Measurements from ENCODE around the gene EXD1.

Gene EXD1

DNA sequence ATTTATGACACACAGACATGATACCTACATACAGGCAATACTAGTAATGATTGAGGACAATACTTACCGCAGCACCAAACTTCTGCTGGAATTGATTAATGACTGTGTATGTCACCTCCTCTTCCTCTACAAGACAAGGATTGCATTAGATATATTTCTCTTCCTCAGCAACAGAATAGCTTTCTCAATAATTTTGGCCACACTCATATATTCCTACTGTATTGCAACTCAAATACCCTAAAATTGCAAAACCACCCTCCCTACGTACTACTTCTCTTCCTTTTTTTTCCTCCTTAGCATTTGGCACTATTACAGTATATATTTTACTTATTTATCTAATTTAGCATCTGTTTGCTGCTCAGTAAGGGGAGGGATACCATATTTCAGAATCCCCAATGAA lies 14.8 kb downstream of the EXD1 start:
- Histone ChIP-seq H3K36me3 (ENCODE audit: control insufficient read depth, insufficient read depth, low read length) (no peaks in the 10 kb centered on the region), H3K27me3 (ENCODE audit: control insufficient read depth, insufficient read depth, low read length) (no peaks in the 10 kb centered on the region), H3K4me1 (ENCODE audit: control insufficient read depth, insufficient read depth, low read length) (no peaks in the 10 kb centered on the region), H3K27ac (ENCODE audit: low read depth, low read length) (no peak overlapping the region), H3K4me3 (ENCODE audit: low read length) (no peak overlapping the region), H3K9ac (ENCODE audit: low read length) (no peak overlapping the region)

DNA sequence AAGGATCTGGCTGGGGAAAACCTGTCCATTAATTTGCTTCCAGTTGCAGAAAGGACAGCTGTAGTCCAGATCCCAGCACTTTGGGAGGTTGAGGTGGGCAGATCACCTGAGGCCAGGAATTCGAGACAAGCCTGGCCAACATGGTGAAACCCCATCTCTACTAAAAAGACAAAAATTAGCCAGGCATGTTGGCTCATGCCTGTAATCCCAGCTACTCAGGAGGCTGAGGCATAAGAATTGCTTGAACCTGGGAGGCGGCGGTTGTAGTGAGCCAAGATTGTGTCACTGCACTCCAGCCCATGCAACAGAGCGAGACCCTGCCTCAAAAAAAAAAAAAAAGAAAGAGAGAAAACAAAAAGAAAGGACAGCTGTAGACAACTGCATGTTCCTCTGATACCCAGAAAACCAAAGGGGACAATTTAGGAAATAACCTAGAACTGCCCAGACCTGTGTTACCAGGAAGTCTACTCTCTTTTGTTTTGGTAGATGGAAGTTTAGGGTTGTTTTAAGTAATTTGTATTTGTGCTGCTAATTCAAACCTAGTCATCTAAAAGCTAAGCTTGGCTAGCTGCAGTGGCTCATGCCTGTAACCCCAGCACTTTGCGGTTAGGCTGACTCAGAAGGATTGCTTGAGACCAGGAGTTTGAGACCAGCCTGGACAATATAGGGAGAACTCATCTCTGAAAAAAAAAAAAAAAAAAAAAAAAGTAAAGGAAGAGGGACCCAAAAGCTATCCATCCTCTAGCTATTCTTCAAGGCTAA lies 22.7 kb downstream of the EXD1 start:
- Histone ChIP-seq H3K27me3 (ENCODE audit: control insufficient read depth, insufficient read depth, low read length) (no peaks in the 10 kb centered on the region), H3K27ac (ENCODE audit: low read depth, low read length) (no peak overlapping the region)

DNA sequence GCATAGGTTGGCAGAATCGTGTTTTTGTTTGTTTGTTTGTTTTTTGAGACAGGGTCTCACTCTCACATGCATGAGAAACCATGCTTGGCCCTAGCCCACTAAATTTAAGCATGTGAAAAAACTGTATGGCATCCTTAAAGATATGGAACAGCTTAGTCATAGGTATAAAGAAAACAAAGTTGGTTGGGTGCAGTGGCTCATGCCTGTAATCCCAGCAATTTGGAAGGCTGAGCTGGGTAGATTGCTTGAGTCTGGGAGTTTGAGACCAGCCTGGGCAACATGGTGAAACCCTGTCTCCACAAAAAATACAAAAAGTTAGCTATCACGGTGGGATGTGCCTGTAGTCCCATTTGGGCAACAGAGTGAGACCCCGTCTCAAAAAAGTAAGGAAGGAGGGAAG lies 25.2 kb downstream of the EXD1 start:
- H3K27me3 ChIP-seq (ENCODE audit: control insufficient read depth, insufficient read depth, low read length) = no peaks in the 10 kb centered on the region
- H3K36me3 ChIP-seq (ENCODE audit: control insufficient read depth, insufficient read depth, low read length) = no peaks in the 10 kb centered on the region
- no peak overlapping the region for H3K9ac ChIP-seq (ENCODE audit: low read length)
- no peak overlapping the region for H3K27ac ChIP-seq (ENCODE audit: low read depth, low read length)
- no peaks in the 10 kb centered on the region for H3K4me1 ChIP-seq (ENCODE audit: control insufficient read depth, insufficient read depth, low read length)
- H3K4me3 ChIP-seq (ENCODE audit: low read length) = no peak overlapping the region

More for the DNA sequence above, 22.7 kb downstream of the EXD1 start:
- Histone ChIP-seq H3K4me3 (ENCODE audit: low read length) (no peak overlapping the region), H3K9ac (ENCODE audit: low read length) (no peak overlapping the region), H3K4me1 (ENCODE audit: control insufficient read depth, insufficient read depth, low read length) (no peaks in the 10 kb centered on the region), H3K36me3 (ENCODE audit: control insufficient read depth, insufficient read depth, low read length) (no peaks in the 10 kb centered on the region)

GRCh38 chr15:41203395-41203794 lies 27.2 kb downstream of the EXD1 start:
- no peak overlapping the region for H3K4me3 ChIP-seq (ENCODE audit: low read length)
- no peak overlapping the region for H3K9ac ChIP-seq (ENCODE audit: low read length)
- no peaks in the 10 kb centered on the region for H3K4me1 ChIP-seq (ENCODE audit: control insufficient read depth, insufficient read depth, low read length)

DNA sequence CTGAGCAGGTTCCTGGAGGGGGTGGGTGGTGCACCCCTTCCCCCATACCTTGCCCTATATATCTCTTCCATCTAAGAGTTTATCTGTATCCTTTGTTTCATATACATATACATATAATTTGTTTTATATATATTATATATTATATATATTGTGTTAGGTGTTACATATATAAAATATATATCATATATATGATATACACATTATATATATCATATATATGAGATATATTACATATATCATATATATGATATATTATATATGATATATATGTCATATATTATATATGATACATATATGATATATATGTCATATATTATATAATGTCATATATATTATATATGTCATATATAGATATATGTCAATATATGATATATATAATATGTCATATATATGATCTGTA lies 31.1 kb downstream of the EXD1 start:
- Histone ChIP-seq H3K4me1 (ENCODE audit: control insufficient read depth, insufficient read depth, low read length) (no peaks in the 10 kb centered on the region), H3K27me3 (ENCODE audit: control insufficient read depth, insufficient read depth, low read length) (no peaks in the 10 kb centered on the region), H3K27ac (ENCODE audit: low read depth, low read length) (no peak overlapping the region), H3K9ac (ENCODE audit: low read length) (no peak overlapping the region), H3K4me3 (ENCODE audit: low read length) (no peak overlapping the region), H3K36me3 (ENCODE audit: control insufficient read depth, insufficient read depth, low read length) (no peaks in the 10 kb centered on the region)

More at GRCh38 chr15:41203395-41203794, 27.2 kb downstream of the EXD1 start:
- Histone ChIP-seq H3K27ac (ENCODE audit: low read depth, low read length) (no peak overlapping the region), H3K36me3 (ENCODE audit: control insufficient read depth, insufficient read depth, low read length) (no peaks in the 10 kb centered on the region), H3K27me3 (ENCODE audit: control insufficient read depth, insufficient read depth, low read length) (no peaks in the 10 kb centered on the region)

GRCh38 chr15:41194444-41194843 lies 36.1 kb downstream of the EXD1 start:
- H3K27me3 ChIP-seq (ENCODE audit: control insufficient read depth, insufficient read depth, low read length) = no peaks in the 10 kb centered on the region
- H3K36me3 ChIP-seq (ENCODE audit: control insufficient read depth, insufficient read depth, low read length) = no peaks in the 10 kb centered on the region
- H3K4me1 ChIP-seq (ENCODE audit: control insufficient read depth, insufficient read depth, low read length) = no peaks in the 10 kb centered on the region
- H3K4me3 ChIP-seq (ENCODE audit: low read length) = no peak overlapping the region
- H3K27ac ChIP-seq (ENCODE audit: low read depth, low read length) = no peak overlapping the region
- no peak overlapping the region for H3K9ac ChIP-seq (ENCODE audit: low read length)

GRCh38 chr15:41183581-41183980 lies 47.0 kb downstream of the EXD1 start:
- Histone ChIP-seq H3K4me3 (ENCODE audit: low read length) (no peak overlapping the region), H3K27me3 (ENCODE audit: control insufficient read depth, insufficient read depth, low read length) (peaks cover 1% of the 10 kb centered on the region), H3K4me1 (ENCODE audit: control insufficient read depth, insufficient read depth, low read length) (no peaks in the 10 kb centered on the region), H3K36me3 (ENCODE audit: control insufficient read depth, insufficient read depth, low read length) (no peaks in the 10 kb centered on the region), H3K27ac (ENCODE audit: low read depth, low read length) (no peak overlapping the region), H3K9ac (ENCODE audit: low read length) (no peak overlapping the region)

- H3K9ac ChIP-seq (ENCODE audit: low read length) = no peak overlapping the region
- no peak overlapping the region for H3K4me3 ChIP-seq (ENCODE audit: low read length)
- no peaks in the 10 kb centered on the region for H3K36me3 ChIP-seq (ENCODE audit: control insufficient read depth, insufficient read depth, low read length)
- no peak overlapping the region for H3K27ac ChIP-seq (ENCODE audit: low read depth, low read length)
- H3K27me3 ChIP-seq (ENCODE audit: control insufficient read depth, insufficient read depth, low read length) = peaks cover 1% of the 10 kb centered on the region
- H3K4me1 ChIP-seq (ENCODE audit: control insufficient read depth, insufficient read depth, low read length) = no peaks in the 10 kb centered on the region
Measured at GRCh38 chr15:41182266-41182665, 48.3 kb downstream of the EXD1 start.

DNA sequence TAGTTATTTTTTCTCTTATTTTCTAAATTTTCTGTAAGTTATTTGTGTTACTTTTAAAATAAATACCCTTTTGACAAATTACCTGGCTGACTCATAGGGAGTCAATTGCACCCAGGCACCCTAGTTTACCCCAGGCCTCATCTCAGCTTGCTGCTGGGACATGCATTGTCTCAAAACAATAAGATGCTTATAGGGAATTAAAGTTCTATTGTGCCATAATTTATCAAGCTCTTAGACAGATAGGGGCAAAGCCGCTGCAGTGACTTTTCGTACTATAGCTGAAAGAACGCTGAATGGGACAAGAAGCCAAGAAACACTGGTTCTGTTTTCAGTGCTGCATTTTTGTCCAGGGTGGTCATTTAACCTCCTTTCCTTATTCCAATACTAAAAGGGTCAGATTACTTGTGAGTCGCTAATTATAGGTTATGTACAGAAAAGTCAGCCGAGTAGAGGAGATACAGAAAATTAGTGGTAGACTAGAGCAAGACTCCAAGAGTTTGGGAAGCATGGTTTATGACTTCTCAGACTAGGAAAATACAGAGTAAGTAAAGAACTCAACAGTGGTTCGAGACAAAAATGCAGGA lies 50.3 kb downstream of the EXD1 start:
- no peaks in the 10 kb centered on the region for H3K36me3 ChIP-seq (ENCODE audit: control insufficient read depth, insufficient read depth, low read length)
- no peak overlapping the region for H3K9ac ChIP-seq (ENCODE audit: low read length)
- no peak overlapping the region for H3K4me3 ChIP-seq (ENCODE audit: low read length)
- H3K27ac ChIP-seq (ENCODE audit: low read depth, low read length) = no peak overlapping the region
- H3K27me3 ChIP-seq (ENCODE audit: control insufficient read depth, insufficient read depth, low read length) = peaks cover 1% of the 10 kb centered on the region
- no peaks in the 10 kb centered on the region for H3K4me1 ChIP-seq (ENCODE audit: control insufficient read depth, insufficient read depth, low read length)

- Histone ChIP-seq H3K4me1 (ENCODE audit: control insufficient read depth, insufficient read depth, low read length) (no peaks in the 10 kb centered on the region), H3K36me3 (ENCODE audit: control insufficient read depth, insufficient read depth, low read length) (no peaks in the 10 kb centered on the region), H3K27me3 (ENCODE audit: control insufficient read depth, insufficient read depth, low read length) (no peaks in the 10 kb centered on the region), H3K4me3 (ENCODE audit: low read length) (no peak overlapping the region), H3K27ac (ENCODE audit: low read depth, low read length) (no peak overlapping the region), H3K9ac (ENCODE audit: low read length) (no peak overlapping the region)
Measured at GRCh38 chr15:41169781-41170180, 60.8 kb downstream of the EXD1 start.

DNA sequence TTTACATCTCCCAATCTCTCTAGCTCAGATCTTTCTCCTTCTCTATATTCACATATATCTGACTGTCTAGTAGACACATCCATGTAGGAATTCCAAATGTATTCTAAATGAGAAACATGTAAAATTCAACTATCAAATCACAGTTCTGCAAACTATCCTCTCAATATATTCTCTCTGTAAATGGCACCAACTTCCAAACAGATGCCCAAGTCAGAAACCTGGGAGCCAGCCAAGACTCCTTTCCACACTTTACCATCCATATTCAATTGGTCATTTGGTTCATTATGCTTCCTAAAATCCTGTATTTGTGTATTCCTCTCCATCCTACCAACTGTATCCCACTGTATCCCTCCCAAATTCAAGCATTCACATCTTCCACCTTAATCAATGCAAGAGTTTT lies 61.5 kb downstream of the EXD1 start:
- no peak overlapping the region for H3K4me3 ChIP-seq (ENCODE audit: low read length)
- no peak overlapping the region for H3K27ac ChIP-seq (ENCODE audit: low read depth, low read length)
- H3K27me3 ChIP-seq (ENCODE audit: control insufficient read depth, insufficient read depth, low read length) = no peaks in the 10 kb centered on the region
- H3K36me3 ChIP-seq (ENCODE audit: control insufficient read depth, insufficient read depth, low read length) = no peaks in the 10 kb centered on the region
- no peaks in the 10 kb centered on the region for H3K4me1 ChIP-seq (ENCODE audit: control insufficient read depth, insufficient read depth, low read length)
- H3K9ac ChIP-seq (ENCODE audit: low read length) = no peak overlapping the region

GRCh38 chr15:41161736-41162135 lies 68.8 kb downstream of the EXD1 start:
- H3K27me3 ChIP-seq (ENCODE audit: control insufficient read depth, insufficient read depth, low read length) = no peaks in the 10 kb centered on the region
- no peaks in the 10 kb centered on the region for H3K36me3 ChIP-seq (ENCODE audit: control insufficient read depth, insufficient read depth, low read length)
- H3K4me1 ChIP-seq (ENCODE audit: control insufficient read depth, insufficient read depth, low read length) = no peaks in the 10 kb centered on the region
- no peak overlapping the region for H3K27ac ChIP-seq (ENCODE audit: low read depth, low read length)
- no peak overlapping the region for H3K9ac ChIP-seq (ENCODE audit: low read length)
- no peak overlapping the region for H3K4me3 ChIP-seq (ENCODE audit: low read length)

GRCh38 chr15:41161336-41161735 lies 69.2 kb downstream of the EXD1 start:
- H3K9ac ChIP-seq (ENCODE audit: low read length) = no peak overlapping the region
- no peak overlapping the region for H3K27ac ChIP-seq (ENCODE audit: low read depth, low read length)
- no peaks in the 10 kb centered on the region for H3K36me3 ChIP-seq (ENCODE audit: control insufficient read depth, insufficient read depth, low read length)
- no peaks in the 10 kb centered on the region for H3K4me1 ChIP-seq (ENCODE audit: control insufficient read depth, insufficient read depth, low read length)
- no peaks in the 10 kb centered on the region for H3K27me3 ChIP-seq (ENCODE audit: control insufficient read depth, insufficient read depth, low read length)
- no peak overlapping the region for H3K4me3 ChIP-seq (ENCODE audit: low read length)

Measured in rectal smooth muscle tissue (tissue), 1 donor.